Dendritic cell treated with granulocyte-macrophage colony-stimulating factor and Interleukin-4, amounts not matched to agents 40 ng/mL and 50 ng/mL, for 4 days (primary cell): ENCODE data around the gene RNF220.

Source experiments
- H3K27ac Mint-ChIP-seq: one replicate; pipeline ENCODE4 v1.8.0; 2022; ENCODE audit warnings: mild to moderate bottlenecking, mixed read lengths
- H3K27me3 Mint-ChIP-seq: one replicate; pipeline ENCODE4 v1.8.0; 2022; ENCODE audit warnings: mild to moderate bottlenecking, mixed read lengths
- H3K36me3 Mint-ChIP-seq: one replicate; pipeline ENCODE4 v1.8.0; 2022; ENCODE audit warnings: low read depth, mixed read lengths
- H3K4me1 Mint-ChIP-seq: one replicate; pipeline ENCODE4 v1.8.0; 2022; ENCODE audit warnings: low read depth, mixed read lengths
- H3K4me3 Mint-ChIP-seq: one replicate; pipeline ENCODE4 v1.8.0; 2022; ENCODE audit warnings: mild to moderate bottlenecking, moderate library complexity, mixed read lengths
- H3K9me3 Mint-ChIP-seq: one replicate; pipeline ENCODE4 v1.8.0; 2022; ENCODE audit warnings: mixed read lengths
- intact Hi-C: fragments of 100-400 bp; cut with micrococcal nuclease; formaldehyde crosslinking; loops from one replicate; pipeline ENCODE4 v1.15.0; 2022

Gene RNF220

GRCh38 chr1:44433209-44433608, 28.2 kb downstream of the RNF220 start:
- Mint-ChIP-seq H3K4me1 (peaks cover 30% of the 10 kb centered on the region), H3K4me3 (no peak overlapping the region), H3K27me3 (peaks cover 5% of the 10 kb centered on the region), H3K9me3 (no peaks in the 10 kb centered on the region), H3K36me3 (no peaks in the 10 kb centered on the region), H3K27ac (no peak overlapping the region)
- intact Hi-C loops: no loop called here

- no peak overlapping the region for H3K27ac Mint-ChIP-seq
- H3K36me3 Mint-ChIP-seq: no peaks in the 10 kb centered on the region
- intact Hi-C loops: no loop called here
- no peak overlapping the region for H3K4me3 Mint-ChIP-seq
- H3K27me3 Mint-ChIP-seq: peaks cover 2% of the 10 kb centered on the region
- no peaks in the 10 kb centered on the region for H3K9me3 Mint-ChIP-seq
- H3K4me1 Mint-ChIP-seq: peaks cover 17% of the 10 kb centered on the region
Observed at GRCh38 chr1:44436401-44437106, 31.5 kb downstream of the RNF220 start.

- H3K4me1 Mint-ChIP-seq: peaks cover 11% of the 10 kb centered on the region
- intact Hi-C loops: no loop called here
- H3K27me3 Mint-ChIP-seq: no peaks in the 10 kb centered on the region
- H3K36me3 Mint-ChIP-seq: no peaks in the 10 kb centered on the region
- no peak overlapping the region for H3K4me3 Mint-ChIP-seq
- H3K9me3 Mint-ChIP-seq: no peaks in the 10 kb centered on the region
- no peak overlapping the region for H3K27ac Mint-ChIP-seq
Observed at GRCh38 chr1:44437107-44437716, 32.2 kb downstream of the RNF220 start.

GRCh38 chr1:44442791-44443190, 37.7 kb downstream of the RNF220 start:
- Mint-ChIP-seq H3K27me3 (no peaks in the 10 kb centered on the region), H3K36me3 (no peaks in the 10 kb centered on the region), H3K4me3 (no peak overlapping the region), H3K9me3 (no peaks in the 10 kb centered on the region), H3K4me1 (no peaks in the 10 kb centered on the region), H3K27ac (no peak overlapping the region)
- intact Hi-C loops: no loop called here

- Mint-ChIP-seq H3K27me3 (no peaks in the 10 kb centered on the region), H3K4me1 (no peaks in the 10 kb centered on the region), H3K27ac (no peak overlapping the region), H3K36me3 (no peaks in the 10 kb centered on the region), H3K9me3 (no peaks in the 10 kb centered on the region), H3K4me3 (no peak overlapping the region)
- intact Hi-C loops: no loop called here
Observed at GRCh38 chr1:44447051-44447810, 42.2 kb downstream of the RNF220 start.

- H3K4me3 Mint-ChIP-seq: no peak overlapping the region
- H3K27me3 Mint-ChIP-seq: no peaks in the 10 kb centered on the region
- intact Hi-C loops: no loop called here
- H3K27ac Mint-ChIP-seq: no peak overlapping the region
- H3K36me3 Mint-ChIP-seq: no peaks in the 10 kb centered on the region
- H3K4me1 Mint-ChIP-seq: peaks cover 15% of the 10 kb centered on the region
- H3K9me3 Mint-ChIP-seq: peaks cover 13% of the 10 kb centered on the region
Observed at GRCh38 chr1:44453798-44454349, 48.8 kb downstream of the RNF220 start.

- intact Hi-C loops: no loop called here
- peaks cover 13% of the 10 kb centered on the region for H3K9me3 Mint-ChIP-seq
- H3K27me3 Mint-ChIP-seq: peaks cover 6% of the 10 kb centered on the region
Observed at GRCh38 chr1:44454704-44455103, 49.6 kb downstream of the RNF220 start.

GRCh38 chr1:44460107-44460882, 55.2 kb downstream of the RNF220 start:
- H3K9me3 Mint-ChIP-seq: peaks cover 11% of the 10 kb centered on the region
- H3K4me3 Mint-ChIP-seq: peak overlapping the region; percentile 42
- no peak overlapping the region for H3K27ac Mint-ChIP-seq
- no peaks in the 10 kb centered on the region for H3K36me3 Mint-ChIP-seq
- peaks cover 8% of the 10 kb centered on the region for H3K27me3 Mint-ChIP-seq
- intact Hi-C loops: no loop called here
- H3K4me1 Mint-ChIP-seq: peaks cover 41% of the 10 kb centered on the region

More at GRCh38 chr1:44454704-44455103, 49.6 kb downstream of the RNF220 start:
- no peaks in the 10 kb centered on the region for H3K36me3 Mint-ChIP-seq
- no peak overlapping the region for H3K4me3 Mint-ChIP-seq
- no peak overlapping the region for H3K27ac Mint-ChIP-seq
- peaks cover 23% of the 10 kb centered on the region for H3K4me1 Mint-ChIP-seq

- H3K27me3 Mint-ChIP-seq: peaks cover 5% of the 10 kb centered on the region
Observed at GRCh38 chr1:44464361-44464760, 59.3 kb downstream of the RNF220 start.

GRCh38 chr1:44467566-44467965, 62.5 kb downstream of the RNF220 start:
- no peak overlapping the region for H3K27ac Mint-ChIP-seq
- no peak overlapping the region for H3K4me3 Mint-ChIP-seq
- H3K27me3 Mint-ChIP-seq: peaks cover under 1% of the 10 kb centered on the region
- peaks cover 8% of the 10 kb centered on the region for H3K9me3 Mint-ChIP-seq
- H3K4me1 Mint-ChIP-seq: peaks cover 10% of the 10 kb centered on the region
- H3K36me3 Mint-ChIP-seq: no peaks in the 10 kb centered on the region
- intact Hi-C loops: no loop called here

More at GRCh38 chr1:44464361-44464760, 59.3 kb downstream of the RNF220 start:
- no peak overlapping the region for H3K27ac Mint-ChIP-seq
- no peak overlapping the region for H3K4me3 Mint-ChIP-seq
- H3K36me3 Mint-ChIP-seq: no peaks in the 10 kb centered on the region
- intact Hi-C loops: no loop called here
- peaks cover 22% of the 10 kb centered on the region for H3K4me1 Mint-ChIP-seq
- H3K9me3 Mint-ChIP-seq: peaks cover 8% of the 10 kb centered on the region

- Mint-ChIP-seq H3K36me3 (no peaks in the 10 kb centered on the region), H3K27ac (no peak overlapping the region), H3K27me3 (peaks cover 2% of the 10 kb centered on the region), H3K9me3 (no peaks in the 10 kb centered on the region), H3K4me1 (peaks cover 9% of the 10 kb centered on the region), H3K4me3 (no peak overlapping the region)
- intact Hi-C loops: no loop called here
Observed at GRCh38 chr1:44471911-44472453, 66.9 kb downstream of the RNF220 start.

- Mint-ChIP-seq H3K36me3 (no peaks in the 10 kb centered on the region), H3K9me3 (no peaks in the 10 kb centered on the region), H3K27ac (no peak overlapping the region), H3K4me1 (peaks cover 9% of the 10 kb centered on the region), H3K27me3 (peaks cover 2% of the 10 kb centered on the region), H3K4me3 (no peak overlapping the region)
- intact Hi-C loops: no loop called here
Observed at GRCh38 chr1:44472620-44473525, 67.8 kb downstream of the RNF220 start.
